VCaP (cell line): ENCODE measurements around the gene HSPB7.
"Not testable (repeated sequence)": the region's sequence is repeated elsewhere in the genome, so short reads cannot be mapped to it uniquely, and the experiment has no call there.

Experiments
- H3K27ac ChIP-seq: fragments of 450-650 bp; 2 replicates; pipeline ENCODE4 v1.5.1; 2017
- CTCF ChIP-seq: fragments of 450-650 bp; conservative IDR thresholded peaks from 2 replicates; pipeline ENCODE4 v1.5.1; 2017; ENCODE audit warnings: mild to moderate bottlenecking, moderate library complexity

HSPB7 gene

GRCh38 chr1:16017461-16018303 is at the start of gene HSPB7:
TSS of gene HSPB7 (minus strand) at chr1:16018043. CDS start at chr1:16017963, 80 bp downstream.
- TF ChIP-seq CTCF, result no peak
- H3K27ac ChIP-seq, result no peak within 1 kb of the TSS

- no peak overlapping the region for H3K27ac ChIP-seq
- no peak for TF ChIP-seq CTCF
These were observed 49.4 kb upstream of the HSPB7 start for GRCh38 chr1:16067127-16067768.

- H3K27ac ChIP-seq, result no peak overlapping the region
- no peak for TF ChIP-seq CTCF
These were observed 48.4 kb upstream of the HSPB7 start for GRCh38 chr1:16066245-16066644.

- no peak for TF ChIP-seq CTCF
- no peak overlapping the region for H3K27ac ChIP-seq
These were observed 47.4 kb upstream of the HSPB7 start for GRCh38 chr1:16065269-16065576.

GRCh38 chr1:16064536-16065268 is 46.9 kb upstream of the HSPB7 start:
- no peak overlapping the region for H3K27ac ChIP-seq
- TF ChIP-seq CTCF, result no peak

DNA sequence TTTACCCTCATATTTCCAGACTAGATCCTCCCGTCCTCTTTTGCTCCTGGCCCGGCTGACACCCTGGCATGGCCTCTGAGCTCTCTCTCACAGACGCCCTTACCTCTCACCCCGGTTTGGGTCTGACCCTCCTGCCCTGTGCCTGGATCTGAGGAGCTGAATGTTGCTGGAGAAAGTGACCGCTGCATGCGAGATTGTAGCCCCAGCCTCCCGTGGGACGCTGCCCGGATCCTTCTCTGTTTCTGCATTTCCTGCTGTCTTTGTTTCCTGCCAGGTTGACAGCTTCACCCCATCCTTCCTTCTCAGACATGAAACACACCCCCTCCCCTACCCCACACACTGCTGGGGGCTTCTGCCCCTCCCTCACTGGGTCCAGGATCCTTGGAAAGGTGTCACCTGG is 46.1 kb upstream of the HSPB7 start:
- no peak for TF ChIP-seq CTCF
- H3K27ac ChIP-seq, result no peak overlapping the region

GRCh38 chr1:16063226-16063829 is 45.5 kb upstream of the HSPB7 start:
- TF ChIP-seq CTCF, result no peak
- no peak overlapping the region for H3K27ac ChIP-seq

- not testable (repeated sequence) for H3K27ac ChIP-seq
These were observed 44.8 kb upstream of the HSPB7 start for GRCh38 chr1:16062687-16063075.

DNA sequence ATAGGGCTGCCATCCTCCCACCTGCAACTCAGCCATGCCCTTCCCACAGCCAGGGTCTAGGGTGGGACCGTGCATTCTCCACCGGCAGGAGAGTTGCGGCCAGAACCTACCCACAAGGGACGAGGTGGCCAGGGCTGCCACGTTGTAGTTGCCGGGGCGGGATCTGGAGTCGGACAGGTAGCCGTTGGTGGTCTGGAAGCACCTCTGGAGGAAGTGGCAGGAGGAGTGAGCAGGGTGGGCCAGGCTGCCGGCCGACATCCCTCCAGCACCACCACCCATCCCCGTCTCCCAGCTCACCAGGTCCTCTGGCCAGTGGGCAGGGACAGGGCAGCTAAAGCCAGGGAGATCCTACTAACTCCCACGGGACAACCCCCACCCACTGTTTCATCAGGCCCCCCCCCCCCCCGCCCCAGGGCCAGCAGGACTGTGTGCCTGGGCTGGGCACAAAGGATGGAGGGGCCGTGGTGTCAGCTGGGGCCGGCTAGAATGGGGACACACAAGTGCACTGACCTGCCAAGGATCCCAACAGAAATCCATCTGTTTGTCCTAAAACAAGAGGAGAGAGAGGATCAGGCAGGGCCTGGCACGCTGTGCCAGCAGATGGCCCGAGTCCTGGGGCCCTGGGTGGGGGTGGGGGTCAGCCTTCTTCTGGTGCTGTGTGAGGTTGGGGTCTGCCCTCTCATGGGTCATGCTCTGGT is 44.3 kb upstream of the HSPB7 start:
- not testable (repeated sequence) for H3K27ac ChIP-seq
